OCI-LY3 (cell line): ENCODE data around the gene MDK.

Experiments used
- H2AFZ ChIP-seq: fragments of 200-600, 300-600 bp; shearing (Covaris generic); 2 replicates; pipeline ENCODE4 v1.6.0; 2014; ENCODE audit warnings: antibody characterized with exemption, low read depth, low read length
- H3K27ac ChIP-seq: fragments of 200-600, 300-600 bp; sonication (generic); 2 replicates; pipeline ENCODE4 v1.5.1; 2014; ENCODE audit warnings: mild to moderate bottlenecking, low read length, moderate library complexity, mixed read lengths
- H3K27me3 ChIP-seq: fragments of 200-600, 300-600 bp; sonication (generic); 2 replicates; pipeline ENCODE4 v1.6.1; 2014; ENCODE audit warnings: low read depth, low read length, mixed read lengths
- H3K36me3 ChIP-seq: fragments of 200-600, 300-600 bp; sonication (generic); replicated peaks from 2 replicates; pipeline ENCODE3; 2014; ENCODE audit warnings: low read depth, low read length, mixed read lengths
- H3K4me1 ChIP-seq: fragments of 300-600, 200-600 bp; sonication (generic); 2 replicates; pipeline ENCODE4 v1.6.1; 2014; ENCODE audit warnings: low read length, mixed read lengths
- H3K4me2 ChIP-seq: fragments of 200-600, 300-600 bp; sonication (generic); 2 replicates; pipeline ENCODE4 v1.6.1; 2014; ENCODE audit warnings: low read length, mixed read lengths
- H3K4me3 ChIP-seq: fragments of 300-600, 200-600 bp; sonication (generic); 2 replicates; pipeline ENCODE4 v1.5.1; 2014; ENCODE audit warnings: antibody characterized with exemption, mild to moderate bottlenecking, low read length, moderate library complexity
- H3K79me2 ChIP-seq: fragments of 300-600, 200-600 bp; shearing (Covaris generic); 2 replicates; pipeline ENCODE4 v1.6.1; 2014; ENCODE audit warnings: mild to moderate bottlenecking, low read length, mixed read lengths
- H3K9ac ChIP-seq: fragments of 300-600, 200-600 bp; shearing (Covaris generic); 2 replicates; pipeline ENCODE4 v1.6.0; 2014; ENCODE audit warnings: mild to moderate bottlenecking, low read length, moderate library complexity
- H3K9me3 ChIP-seq: fragments of 200-600, 300-600 bp; shearing (Covaris generic); 2 replicates; pipeline ENCODE4 v1.6.1; 2014; ENCODE audit warnings: low read length, mixed read lengths; ENCODE audit not compliant: insufficient read depth
- H4K20me1 ChIP-seq: fragments of 200-600, 300-600 bp; sonication (generic); 2 replicates; pipeline ENCODE4 v1.6.1; 2016; ENCODE audit warnings: low read length, mixed read lengths; ENCODE audit not compliant: insufficient read depth
- EZH2phosphoT487 ChIP-seq: fragments of 200-600 bp; shearing (Covaris generic); IDR thresholded peaks from 2 replicates; pipeline ENCODE4 v1.6.1; 2018; ENCODE audit warnings: antibody characterized with exemption, mixed run types, low read depth
- TF ChIP-seq, protein P1 (sequence below): fragments of 200-600, 300-600 bp; sonication (generic); IDR thresholded peaks from 2 replicates; pipeline ENCODE4 v1.5.1; 2014; ENCODE audit warnings: antibody characterized with exemption, low read length, low read depth

MDK gene

DNA sequence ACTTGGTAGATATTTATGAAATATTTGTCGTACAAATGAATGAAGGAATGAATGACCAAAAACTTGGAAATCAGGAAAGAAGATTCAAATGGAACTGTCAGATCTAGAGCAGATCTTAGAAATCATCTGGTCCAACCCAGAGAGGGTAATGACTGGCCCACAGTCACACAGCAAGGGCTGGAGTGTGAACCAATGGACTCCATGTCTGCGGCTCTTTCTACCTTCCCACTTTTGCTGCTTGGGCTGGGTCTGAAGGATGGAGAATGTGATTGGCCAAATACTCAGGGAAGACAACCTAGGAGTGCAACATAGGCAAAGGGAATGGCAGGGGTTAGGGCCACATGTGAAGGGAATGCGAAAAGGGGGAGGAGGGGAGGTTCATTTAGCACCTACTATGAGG, 40.0 kb upstream of the MDK start:
- Histone ChIP-seq H3K4me1 (peaks cover 16% of the 10 kb centered on the region), H3K9me3 (no peaks in the 10 kb centered on the region), H3K79me2 (no peaks in the 10 kb centered on the region), H4K20me1 (no peaks in the 10 kb centered on the region), H3K27me3 (peaks cover 17% of the 10 kb centered on the region), H3K4me2 (no peak overlapping the region), H3K4me3 (no peak overlapping the region), H3K9ac (no peak overlapping the region), H3K36me3 (no peaks in the 10 kb centered on the region), H3K27ac (no peak overlapping the region), H2AFZ (no peak overlapping the region)
- TF ChIP-seq EZH2phosphoT487: no peak
- TF ChIP-seq, protein P1, sequence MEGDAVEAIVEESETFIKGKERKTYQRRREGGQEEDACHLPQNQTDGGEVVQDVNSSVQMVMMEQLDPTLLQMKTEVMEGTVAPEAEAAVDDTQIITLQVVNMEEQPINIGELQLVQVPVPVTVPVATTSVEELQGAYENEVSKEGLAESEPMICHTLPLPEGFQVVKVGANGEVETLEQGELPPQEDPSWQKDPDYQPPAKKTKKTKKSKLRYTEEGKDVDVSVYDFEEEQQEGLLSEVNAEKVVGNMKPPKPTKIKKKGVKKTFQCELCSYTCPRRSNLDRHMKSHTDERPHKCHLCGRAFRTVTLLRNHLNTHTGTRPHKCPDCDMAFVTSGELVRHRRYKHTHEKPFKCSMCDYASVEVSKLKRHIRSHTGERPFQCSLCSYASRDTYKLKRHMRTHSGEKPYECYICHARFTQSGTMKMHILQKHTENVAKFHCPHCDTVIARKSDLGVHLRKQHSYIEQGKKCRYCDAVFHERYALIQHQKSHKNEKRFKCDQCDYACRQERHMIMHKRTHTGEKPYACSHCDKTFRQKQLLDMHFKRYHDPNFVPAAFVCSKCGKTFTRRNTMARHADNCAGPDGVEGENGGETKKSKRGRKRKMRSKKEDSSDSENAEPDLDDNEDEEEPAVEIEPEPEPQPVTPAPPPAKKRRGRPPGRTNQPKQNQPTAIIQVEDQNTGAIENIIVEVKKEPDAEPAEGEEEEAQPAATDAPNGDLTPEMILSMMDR: no peak

DNA sequence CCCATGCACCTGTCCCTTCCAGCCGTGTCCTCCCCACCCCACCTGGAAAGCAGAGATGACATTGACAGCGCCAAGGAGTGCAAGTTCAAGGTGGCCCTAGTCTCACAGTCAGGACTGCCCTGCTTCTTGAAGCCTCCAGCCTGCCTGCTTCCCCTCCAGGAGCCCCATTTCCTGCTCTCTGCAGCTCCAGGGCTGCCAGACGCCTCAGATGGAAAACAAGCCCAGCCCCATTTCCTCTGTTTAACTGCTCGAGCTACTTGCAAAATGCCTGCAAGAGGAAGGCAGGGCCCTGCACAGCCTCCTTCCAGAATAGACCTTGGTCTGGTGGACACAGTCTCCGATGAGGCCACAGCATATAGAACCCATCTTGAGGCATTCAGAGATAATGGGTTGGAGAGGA, 39.2 kb upstream of the MDK start:
- H3K27me3 ChIP-seq: peaks cover 19% of the 10 kb centered on the region
- H3K9me3 ChIP-seq: no peaks in the 10 kb centered on the region
- no peaks in the 10 kb centered on the region for H4K20me1 ChIP-seq
- H3K4me2 ChIP-seq: no peak overlapping the region
- H2AFZ ChIP-seq: no peak overlapping the region
- no peaks in the 10 kb centered on the region for H3K79me2 ChIP-seq
- peaks cover 22% of the 10 kb centered on the region for H3K4me1 ChIP-seq
- H3K27ac ChIP-seq: no peak overlapping the region
- no peak overlapping the region for H3K9ac ChIP-seq
- H3K36me3 ChIP-seq: no peaks in the 10 kb centered on the region
- TF ChIP-seq EZH2phosphoT487: no peak
- TF ChIP-seq, protein P1: no peak
- no peak overlapping the region for H3K4me3 ChIP-seq

DNA sequence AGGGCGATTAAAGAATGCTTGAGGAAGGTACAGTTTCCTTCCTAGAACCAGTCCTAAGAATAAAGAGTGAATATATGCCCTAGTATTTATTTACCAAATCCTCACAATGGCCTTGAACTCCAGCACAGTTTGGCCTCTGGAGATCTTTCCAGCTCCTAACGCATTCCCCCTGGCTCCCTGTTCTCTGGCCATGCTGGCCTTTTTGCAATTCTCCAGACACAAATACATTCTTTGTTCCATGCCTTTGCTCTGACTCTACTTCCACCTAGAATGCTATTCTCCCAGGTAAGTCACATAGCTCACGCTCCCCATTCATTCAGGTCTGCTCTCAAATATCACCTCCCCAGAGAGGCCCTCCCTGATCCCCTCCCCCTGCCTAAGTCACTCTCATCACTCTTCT, 37.9 kb upstream of the MDK start:
- Histone ChIP-seq H4K20me1 (peaks cover 5% of the 10 kb centered on the region; the same call in 1 of the 2 replicates), H3K9me3 (no peaks in the 10 kb centered on the region), H3K79me2 (peaks cover 10% of the 10 kb centered on the region), H3K4me1 (peaks cover 26% of the 10 kb centered on the region), H3K9ac (no peak overlapping the region), H3K27ac (no peak overlapping the region), H2AFZ (no peak overlapping the region), H3K27me3 (peaks cover 19% of the 10 kb centered on the region), H3K4me3 (no peak overlapping the region), H3K36me3 (no peaks in the 10 kb centered on the region), H3K4me2 (no peak overlapping the region)
- TF ChIP-seq EZH2phosphoT487: no peak
- TF ChIP-seq, protein P1: no peak

DNA sequence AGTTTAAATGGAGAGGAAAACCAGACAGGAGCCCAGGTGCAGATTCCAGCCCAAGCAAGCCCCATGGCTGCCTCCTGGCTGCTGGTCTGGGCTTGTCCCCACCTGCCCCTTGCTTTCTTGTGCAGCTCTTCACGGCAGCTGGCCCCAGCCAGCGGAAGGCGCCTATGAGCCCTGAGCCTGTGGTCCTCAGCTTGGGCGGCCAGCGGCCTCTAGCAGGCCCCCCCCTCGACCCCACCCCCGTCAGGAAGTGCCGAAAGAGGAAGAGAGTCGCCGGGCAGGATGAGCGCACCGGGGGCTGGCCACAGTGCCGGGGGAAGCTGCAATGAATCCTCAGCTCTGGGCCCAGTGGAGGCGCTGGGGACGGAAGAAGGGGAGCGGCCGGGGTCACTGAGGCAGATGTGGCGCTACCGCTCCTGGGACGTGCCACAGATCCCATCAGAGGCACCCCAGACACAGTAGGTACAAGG, 36.3 kb upstream of the MDK start:
- Histone ChIP-seq H3K4me3 (peak overlapping the region; percentile 89), H2AFZ (peak overlapping the region; percentile 76), H3K27ac (no peak overlapping the region), H3K4me2 (peak overlapping the region; percentile 85), H3K36me3 (peaks cover 3% of the 10 kb centered on the region), H3K9ac (peak overlapping the region; percentile 77), H4K20me1 (peaks cover 6% of the 10 kb centered on the region; the same call in 1 of the 2 replicates), H3K27me3 (peaks cover 19% of the 10 kb centered on the region), H3K9me3 (no peaks in the 10 kb centered on the region), H3K4me1 (peaks cover 34% of the 10 kb centered on the region), H3K79me2 (peaks cover 25% of the 10 kb centered on the region)
- TF ChIP-seq EZH2phosphoT487: no peak
- TF ChIP-seq, protein P1: no peak
